GM12892 (cell line): ENCODE results near the gene DOCK1.

Source experiments
- POLR2A ChIP-seq: IDR thresholded peaks from 2 replicates; pipeline ENCODE4 v1.6.1; 2011; ENCODE audit warnings: low read depth, low read length, control low read depth
- POLR2AphosphoS5 ChIP-seq: IDR thresholded peaks from 2 replicates; pipeline ENCODE4 v1.6.1; 2011; ENCODE audit warnings: low read depth, low read length, control low read depth
- TAF1 ChIP-seq: IDR thresholded peaks from 2 replicates; pipeline ENCODE4 v1.6.1; 2011; ENCODE audit warnings: low read depth, mild to moderate bottlenecking, control low read depth, low read length, borderline replicate concordance

DNA sequence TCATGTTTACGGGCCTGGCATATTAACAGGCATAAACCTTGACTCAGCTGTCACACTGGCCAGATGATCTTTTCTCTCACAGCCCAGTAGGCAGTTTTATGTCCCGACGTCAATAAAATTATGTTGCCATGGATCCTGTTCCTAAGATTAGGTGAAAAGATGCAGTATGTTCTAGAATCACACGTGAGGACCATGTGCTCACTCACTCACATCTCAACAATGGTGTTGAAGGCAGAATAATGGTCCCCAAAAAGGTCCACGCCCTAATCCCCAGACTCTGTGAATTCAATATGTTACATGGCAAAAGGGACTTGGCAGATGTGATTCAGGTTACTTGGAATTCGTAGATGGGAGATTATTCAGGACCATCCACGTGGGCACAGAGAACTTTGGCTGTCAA, 3.5 kb downstream of the DOCK1 start:
- TF ChIP-seq TAF1 (no peak), POLR2AphosphoS5 (no peak), POLR2A (no peak)
